SW 1271 (cell line): ENCODE measurements around the gene KAT2B.

Source experiments
- DNase-seq, 2 experiments: peaks; one replicate each; lab custom pipeline; 2025; lab: John Stamatoyannopoulos, UW

Gene KAT2B

GRCh38 chr3:20143519-20143918 lies 103.3 kb downstream of the KAT2B start:
- DNase-seq, result no peak

GRCh38 chr3:20145874-20146273 lies 105.6 kb downstream of the KAT2B start:
- DNase-seq, result no peak

- no peak for DNase-seq
Measured at GRCh38 chr3:20146301-20146700, 106.1 kb downstream of the KAT2B start.

GRCh38 chr3:20147361-20147760 lies 107.1 kb downstream of the KAT2B start:
- DNase-seq, result no peak

GRCh38 chr3:20148466-20148865 lies 108.2 kb downstream of the KAT2B start:
- no peak for DNase-seq

- no peak for DNase-seq
Measured at GRCh38 chr3:20154078-20154477, 113.8 kb downstream of the KAT2B start.

GRCh38 chr3:20154928-20155327 lies 114.7 kb downstream of the KAT2B start:
- no peak for DNase-seq

GRCh38 chr3:20160230-20160629 lies 120.0 kb downstream of the KAT2B start:
- no peak for DNase-seq

GRCh38 chr3:20161714-20162113 lies 121.5 kb downstream of the KAT2B start:
- no peak for DNase-seq

GRCh38 chr3:20173844-20174410 lies 133.7 kb downstream of the KAT2B start:
- DNase-seq, result no peak

- DNase-seq, result no peak
Measured at GRCh38 chr3:20181276-20181675, 141.0 kb downstream of the KAT2B start.

GRCh38 chr3:20182206-20182605 lies 142.0 kb downstream of the KAT2B start:
- DNase-seq, result no peak

GRCh38 chr3:20185331-20185678 lies 145.1 kb downstream of the KAT2B start:
- no peak for DNase-seq

GRCh38 chr3:20185679-20186599 lies 145.7 kb downstream of the KAT2B start, which contains the start of gene SGO1:
TSS of gene SGO1 (minus strand) at chr3:20186206. CDS start at chr3:20184027, 2,179 bp downstream.
- DNase-seq, result peak; percentile 95 to 98

- no peak for DNase-seq
Measured at GRCh38 chr3:20186600-20187004, 146.4 kb downstream of the KAT2B start.

GRCh38 chr3:20190991-20191390 lies 150.7 kb downstream of the KAT2B start:
- DNase-seq, result no peak

GRCh38 chr3:20194793-20195460 lies 154.7 kb downstream of the KAT2B start:
- no peak for DNase-seq

GRCh38 chr3:20197775-20198174 lies 157.5 kb downstream of the KAT2B start:
- no peak for DNase-seq

- no peak for DNase-seq
Measured at GRCh38 chr3:20201143-20201542, 160.9 kb downstream of the KAT2B start.
